Measurements from ENCODE around the gene BCAS4.

The BCAS4 gene

GRCh38 chr20:50824137-50824536 is 29.3 kb downstream of the BCAS4 start:
- no peak for DNase-seq

- DNase-seq = no peak
These were observed 31.3 kb downstream of the BCAS4 start for GRCh38 chr20:50826121-50826520.

- DNase-seq = no peak
These were observed 33.7 kb downstream of the BCAS4 start for GRCh38 chr20:50828363-50829136.

GRCh38 chr20:50831622-50832021 is 36.8 kb downstream of the BCAS4 start:
- no peak for DNase-seq

GRCh38 chr20:50834599-50835005 is 39.7 kb downstream of the BCAS4 start:
- no peak for DNase-seq

GRCh38 chr20:50837532-50838321 is 42.9 kb downstream of the BCAS4 start:
- no peak for DNase-seq

- no peak for DNase-seq
These were observed 43.4 kb downstream of the BCAS4 start for GRCh38 chr20:50838322-50838625.

- DNase-seq = no peak
These were observed 44.0 kb downstream of the BCAS4 start for GRCh38 chr20:50838707-50839385.

- no peak for DNase-seq
These were observed 48.0 kb downstream of the BCAS4 start for GRCh38 chr20:50842821-50843220.

- DNase-seq = no peak
These were observed 48.7 kb downstream of the BCAS4 start for GRCh38 chr20:50843331-50844276.

- DNase-seq = no peak
These were observed 49.7 kb downstream of the BCAS4 start for GRCh38 chr20:50844430-50845100.

GRCh38 chr20:50845566-50846215 is 50.8 kb downstream of the BCAS4 start:
- DNase-seq = no peak

- no peak for DNase-seq
These were observed 53.5 kb downstream of the BCAS4 start for GRCh38 chr20:50848341-50848808.

GRCh38 chr20:50848846-50849673 is 54.2 kb downstream of the BCAS4 start:
- no peak for DNase-seq

GRCh38 chr20:50850721-50851286 is 55.9 kb downstream of the BCAS4 start:
- DNase-seq = no peak

GRCh38 chr20:50852085-50852484 is 57.2 kb downstream of the BCAS4 start:
- DNase-seq = no peak

- no peak for DNase-seq
These were observed 59.8 kb downstream of the BCAS4 start for GRCh38 chr20:50854506-50855249.

GRCh38 chr20:50855498-50856474 is 60.9 kb downstream of the BCAS4 start:
- no peak for DNase-seq

Data from activated CD4-positive, CD25-positive, alpha-beta regulatory T cell treated with anti-CD3 and anti-CD28 coated beads, Interleukin-2, amount 50 U/mL, for 72 hours (primary cell).